K562 (cell line): ENCODE data around the gene TRIM14. TPM values are rescaled to one million over a fixed set of nuclear protein-coding genes. Genes with fewer than 3 reads are reported as not detected.

ENCODE experiments used
- CHD7 ChIP-seq: fragments of 200-600 bp; sonication (generic); IDR thresholded peaks from one replicate; pipeline ENCODE4 v1.6.1; 2012; ENCODE audit warnings: mild to moderate bottlenecking, low read depth, low read length, inconsistent platforms
- CTCF ChIP-seq, 3 experiments: IDR thresholded peaks in 2 of 3; conservative IDR thresholded peaks in 1 of 3; 2 replicates each; pipeline ENCODE4 v1.5.1; 2011 to 2012; ENCODE audit warnings: low read length in 3 of 3, mild to moderate bottlenecking in 3 of 3, control low read depth in 2 of 3, improper control_type of control experiment in 1 of 3, inconsistent platforms in 1 of 3, low read depth in 1 of 3, mixed read lengths in 1 of 3, moderate library complexity in 1 of 3; ENCODE audit not compliant: insufficient read depth in 2 of 3
- DDX20 ChIP-seq: fragments of 450-650 bp; IDR thresholded peaks from 2 replicates; pipeline ENCODE4 v1.6.1; 2016; ENCODE audit warnings: missing genetic modification characterization, low read depth, mild to moderate bottlenecking, missing compliant biosample characterization, moderate library complexity
- DIDO1 ChIP-seq: fragments of 450-650 bp; IDR thresholded peaks from 2 replicates; pipeline ENCODE4 v1.6.1; 2016; ENCODE audit warnings: low read depth, missing biosample characterization, missing genetic modification characterization
- EP400 ChIP-seq: fragments of 450-650 bp; IDR thresholded peaks from 2 replicates; pipeline ENCODE4 v1.6.1; 2017; ENCODE audit warnings: antibody characterized with exemption, mild to moderate bottlenecking, moderate library complexity
- ETS1 ChIP-seq: conservative IDR thresholded peaks from 2 replicates; pipeline ENCODE4 v1.6.1; 2011; ENCODE audit warnings: low read depth, mild to moderate bottlenecking, low read length; ENCODE audit not compliant: control insufficient read depth
- HDAC6 ChIP-seq: IDR thresholded peaks from 2 replicates; pipeline ENCODE4 v1.6.1; 2012; ENCODE audit warnings: low read depth, mild to moderate bottlenecking, control low read depth, inconsistent platforms, low read length, moderate library complexity
- HDAC8 ChIP-seq: fragments of 450-650 bp; IDR thresholded peaks from 2 replicates; pipeline ENCODE4 v1.6.1; 2016; ENCODE audit warnings: mild to moderate bottlenecking, missing genetic modification characterization, moderate library complexity, missing compliant biosample characterization
- ZNF146 ChIP-seq: IDR thresholded peaks from one replicate; pipeline ENCODE4 v1.6.1; 2018; ENCODE audit warnings: missing compliant biosample characterization; ENCODE audit not compliant: unreplicated experiment
- ZNF224 ChIP-seq: sonication (generic); formaldehyde crosslinking; IDR thresholded peaks from 2 replicates; pipeline ENCODE4 v1.8.0; 2022; ENCODE audit warnings: mild to moderate bottlenecking, missing genetic modification reagents
- ZNF79 ChIP-seq: fragments of 250-450 bp; sonication (Bioruptor Pico); IDR thresholded peaks from 2 replicates; pipeline ENCODE4 v1.4.0; 2020; ENCODE audit warnings: low read depth, mild to moderate bottlenecking, moderate library complexity
- polyA plus RNA-seq, 8 experiments: library from polyadenylated mRNA; depleted of rRNA in 4 of 8; stranded (reverse) in 5 of 8; unstranded in 3 of 8; fragments of >200 nt; fragmentation: Nextera tagmentation in 2 of 8; fragmentation: Illumina TruSeq in 1 of 8; extraction: Ambion mirVana in 2 of 8; extraction: Trizol in 1 of 8; gene quantifications; 2 replicates each; pipeline versions ENCODE4 v1.2.1 to v1.2.3, GENCODE V29; 2011 to 2014; ENCODE audit warnings: inconsistent platforms in 1 of 8, missing spikeins in 1 of 8
- total RNA-seq, 7 experiments: library from RNA; depleted of rRNA in 6 of 7; stranded (reverse); fragments of >200 nt in 6 of 7; fragmentation: Illumina TruSeq in 2 of 7; extraction: Trizol in 2 of 7; gene quantifications; 2 replicates each; pipeline versions ENCODE4 v1.2.1 to v1.2.3, GENCODE V29; 2011 to 2021; ENCODE audit warnings: low replicate concordance in 1 of 7

Gene TRIM14
- total and polyA plus RNA-seq, 9 of the 15 experiments (the other 6 are each of a cell fraction or from before 2014, with no cell fraction given) = 7.6 to 41.0 (median 17.9) TPM

GRCh38 chr9:98118640-98119601, at the start of gene TRIM14 (continued):
- TF ChIP-seq DIDO1 (tag) (0 out of 2 replicates have a peak, but pooled peaks have one; percentile 15), DDX20 (tag) (no peak), EP400 (peak; percentile 88), ZNF224 (0 out of 2 replicates have a peak, but pooled peaks have one; percentile 47), HDAC8 (tag) (peak; percentile 17; the same call in 1 of the 2 replicates), ZNF79 (CRISPR knock-in tag) (no peak), CTCF (IDR thresholded peaks at IDR 0.05 in 2 of 3, conservative IDR thresholded peaks at IDR 0.05 in 1 of 3; ENCODE audit: insufficient read depth in 2 of 3, low read depth in 1 of 3, low read length in 3 of 3) (peak; percentile 7 to 49 (median 42); a peak in 5 of 6 replicates), ZNF146 (no peak), HDAC6 (no peak), ETS1 (no peak), CHD7 (no peak)
